Amniotic epithelial cell (primary cell): ENCODE data around the gene PDIK1L.
A peak's percentile ranks its signal among the peaks of the same experiment; 100 is the strongest.

ENCODE experiments used
- DNase-seq: peaks from one replicate; pipeline ENCODE4 v3.0.0-alpha.2; 2010; ENCODE audit warnings: low read depth

The PDIK1L gene

DNA sequence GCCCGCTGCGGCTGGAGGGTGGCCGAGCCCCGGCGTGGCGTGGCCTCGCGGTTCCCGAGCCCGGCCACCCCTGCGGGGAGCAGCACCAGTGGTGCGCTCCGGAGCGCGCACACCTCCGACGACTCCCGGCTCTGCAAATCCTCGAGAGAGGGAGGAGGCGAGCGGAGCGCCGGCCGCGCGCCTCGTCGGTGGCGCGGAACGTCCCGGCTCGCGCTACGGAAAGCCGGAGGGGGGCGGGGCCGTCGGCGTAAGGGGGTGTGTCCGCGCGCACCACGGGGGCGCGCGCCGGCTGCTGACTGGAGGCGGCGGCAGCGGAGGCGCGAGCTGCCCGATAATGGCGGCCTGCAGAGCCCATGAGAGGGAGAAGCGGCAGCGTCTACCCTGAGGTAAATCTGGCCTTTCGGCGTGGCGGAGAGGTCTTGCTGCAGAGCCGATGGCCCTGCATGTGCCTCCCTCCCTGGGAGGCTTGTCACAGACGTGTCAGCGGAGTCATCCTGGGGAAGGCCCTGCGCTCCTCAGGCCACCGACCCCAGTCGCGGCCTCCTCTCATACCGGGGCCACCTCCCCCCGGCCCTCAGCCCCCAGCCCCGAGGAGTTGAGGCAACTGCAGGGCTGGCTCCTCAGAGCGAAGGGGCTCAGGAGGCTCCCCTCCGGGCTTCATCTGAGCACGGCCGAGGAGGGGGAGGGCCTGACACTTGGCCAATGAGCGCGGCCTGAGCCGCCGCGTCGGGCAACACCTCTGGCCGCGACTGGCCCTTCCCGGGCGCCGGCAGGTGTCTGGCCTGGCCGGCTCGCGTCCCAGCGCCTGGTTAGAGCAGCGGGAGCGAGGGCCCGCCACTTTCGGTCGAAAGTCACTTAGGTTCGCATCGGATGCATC is at the start of gene PDIK1L:
Gene PDIK1L (plus strand): TSS at position 295 of the 877 bp plus-strand sequence. CDS start 2,485 bp downstream, outside the sequence.
- peak; percentile 95 for DNase-seq

DNA sequence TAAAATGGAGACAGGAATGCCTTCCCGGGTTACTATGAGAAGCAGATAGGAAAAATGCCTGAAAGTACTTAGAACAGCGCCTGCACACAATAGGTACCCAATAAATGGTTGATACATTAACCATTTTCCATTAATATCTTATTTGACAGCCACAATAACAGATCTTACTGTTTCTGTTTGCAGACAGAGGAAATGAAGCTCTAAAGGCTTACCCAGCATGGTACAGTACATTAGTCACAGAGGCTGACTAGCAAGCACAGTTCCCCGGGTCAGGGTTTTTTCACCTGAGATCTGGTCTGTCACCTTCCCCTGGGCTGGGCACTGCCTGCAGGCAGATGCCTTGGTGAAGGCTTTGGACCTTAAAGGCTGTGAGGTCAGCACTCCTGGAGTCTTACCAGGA is 47.1 kb upstream of the PDIK1L start:
- DNase-seq: no peak

DNA sequence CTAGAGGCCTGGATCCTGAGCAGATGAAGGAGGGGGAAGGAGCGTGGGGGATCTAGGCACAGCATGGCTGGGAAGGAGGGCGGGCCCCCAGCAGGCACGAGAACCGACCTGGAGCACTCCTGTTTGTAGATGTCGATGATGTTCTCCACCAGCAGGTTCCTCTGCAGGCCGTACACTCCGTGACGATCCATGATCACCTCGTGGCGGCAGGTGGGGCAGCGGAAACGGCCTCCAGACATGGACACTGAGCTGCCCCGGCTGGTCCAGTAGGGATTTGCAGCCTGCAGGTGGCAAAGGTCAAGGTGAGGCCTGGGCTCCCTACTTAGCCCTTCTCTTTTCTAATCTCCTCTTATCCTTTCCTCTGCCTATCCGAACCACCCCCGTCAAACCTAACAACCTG is 45.5 kb upstream of the PDIK1L start:
- DNase-seq: no peak

DNA sequence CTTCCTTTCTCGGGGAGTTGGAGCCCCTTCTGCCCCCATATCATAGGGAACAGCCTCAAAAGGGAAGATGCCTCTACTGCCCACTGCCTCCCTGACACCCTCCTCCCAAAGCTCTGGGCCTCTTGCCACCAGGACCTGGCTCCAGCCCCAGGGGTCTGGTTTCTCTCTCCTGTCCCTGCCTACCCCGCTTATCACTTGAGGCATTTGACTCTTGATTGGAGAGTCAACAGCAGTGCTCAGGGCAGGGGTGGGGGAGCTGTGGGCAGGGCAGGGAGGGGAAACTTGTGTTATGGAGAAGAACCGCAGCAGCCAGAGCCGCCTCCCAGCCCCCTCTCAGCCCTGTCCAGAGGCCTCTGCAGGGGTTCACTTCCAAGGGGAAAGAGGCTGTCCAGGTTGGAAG is 44.8 kb upstream of the PDIK1L start:
- peak; percentile 69 for DNase-seq

DNA sequence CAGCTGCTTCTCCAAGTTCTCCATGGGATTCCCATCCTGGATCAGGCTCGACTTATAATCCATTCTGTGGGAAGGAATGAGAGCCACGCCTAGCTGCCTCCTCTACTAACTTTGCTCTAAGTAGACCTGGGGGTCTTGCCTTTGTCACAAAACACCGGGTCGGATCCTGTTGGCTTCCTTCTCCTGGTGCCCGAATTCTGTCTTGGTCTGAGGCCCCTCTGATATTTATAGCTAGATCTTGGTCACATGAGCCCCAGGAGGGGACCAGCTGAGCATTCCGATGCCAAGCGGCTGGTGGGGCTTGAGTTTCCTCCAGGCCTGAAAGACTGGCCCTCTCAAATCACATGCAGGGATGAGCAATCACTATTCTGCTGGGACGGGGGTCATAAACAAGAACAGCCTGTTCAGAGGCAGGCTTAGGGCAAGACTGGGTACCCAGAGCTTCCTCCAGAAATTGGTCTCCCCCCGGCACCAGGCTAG is 44.2 kb upstream of the PDIK1L start, which contains the start of gene TRIM63:
Gene TRIM63 (minus strand): TSS at position 199 of the 480 bp plus-strand sequence. CDS start 136 bp downstream, at position 63.
- peak; percentile 21 for DNase-seq

DNA sequence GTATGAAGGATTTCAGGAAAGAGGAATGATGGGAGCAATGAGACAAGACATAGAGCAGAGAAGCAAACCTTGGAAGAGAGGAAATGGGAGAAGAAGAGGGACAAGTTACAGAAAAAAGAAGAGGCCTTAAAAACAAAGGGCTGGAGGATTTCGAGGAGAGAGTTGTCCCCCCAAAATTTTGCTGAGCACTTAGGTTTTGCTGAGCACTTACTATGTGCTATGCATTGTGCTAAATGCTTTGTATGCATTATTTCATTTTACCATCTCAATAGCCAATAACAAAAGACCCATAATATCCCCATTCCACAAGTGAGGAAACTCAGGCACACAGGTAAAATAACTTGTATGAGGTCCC is 41.7 kb upstream of the PDIK1L start:
- DNase-seq: no peak

DNA sequence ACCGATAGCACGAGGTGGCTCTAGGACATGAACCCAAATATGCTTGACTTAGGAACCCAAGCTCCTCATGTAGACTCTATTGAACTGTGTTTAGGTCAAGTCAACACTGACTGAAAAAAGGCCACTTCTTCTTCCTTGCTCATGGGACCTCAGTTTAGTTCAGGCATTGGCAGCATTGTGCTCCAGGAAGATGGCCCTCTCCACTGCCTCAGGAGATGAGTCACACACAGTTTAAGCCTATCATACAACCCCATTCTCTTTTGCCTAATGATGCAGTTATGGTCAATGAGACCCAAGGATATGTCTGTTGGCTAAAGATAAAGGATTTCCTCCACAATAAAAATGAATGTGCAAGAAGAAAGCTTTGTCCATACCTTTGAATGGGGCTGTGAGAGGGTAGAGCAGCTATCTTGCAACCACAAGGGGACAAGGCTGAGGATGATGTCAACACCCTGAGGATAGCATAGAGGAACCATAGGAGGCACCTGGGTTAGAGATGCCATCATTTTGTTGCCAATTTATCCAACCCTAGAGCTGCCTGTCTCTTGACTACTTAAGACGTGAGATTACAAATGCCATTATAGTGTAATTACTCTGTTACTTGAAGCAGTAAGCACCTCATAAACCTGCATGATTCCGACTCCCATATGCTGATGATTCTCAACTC is 41.2 kb upstream of the PDIK1L start:
- DNase-seq: no peak

DNA sequence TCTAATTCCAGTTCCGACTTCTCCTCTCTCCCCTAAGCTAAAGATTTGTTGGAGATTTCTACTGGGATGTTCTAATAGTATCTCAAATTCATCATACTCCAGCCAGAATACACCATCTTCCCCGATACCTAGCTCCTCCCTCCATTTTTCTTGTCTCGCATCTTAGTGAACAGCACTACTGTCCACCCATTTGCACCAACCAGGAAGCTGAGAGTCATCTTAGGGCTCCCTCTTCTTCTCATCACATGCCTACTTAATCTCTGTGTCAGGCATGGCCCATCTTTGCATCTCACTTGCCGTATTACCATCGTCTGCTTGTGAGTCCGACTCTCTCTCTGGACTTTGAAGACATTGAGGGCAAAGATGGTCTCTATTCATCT is 40.7 kb upstream of the PDIK1L start:
- no peak for DNase-seq

DNA sequence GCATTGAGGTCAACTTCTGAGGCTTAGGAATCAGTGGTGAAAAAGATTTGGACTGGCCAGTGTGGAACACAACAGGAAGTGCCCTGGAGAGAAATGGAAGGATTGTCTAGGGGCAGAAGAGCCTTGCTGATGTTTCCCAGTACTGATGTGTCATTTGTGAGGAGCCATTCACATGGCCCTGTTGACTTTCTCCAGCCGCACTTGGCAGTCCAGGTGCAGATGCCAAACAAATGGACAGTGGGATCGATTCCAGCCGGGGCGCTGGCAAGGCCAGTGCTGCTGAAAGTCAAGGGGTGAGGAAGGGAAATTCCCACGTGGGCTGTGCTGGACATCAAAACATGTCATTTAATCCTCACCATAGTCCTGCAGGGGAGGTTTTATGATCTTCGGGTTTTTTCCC is 39.3 kb upstream of the PDIK1L start:
- DNase-seq: no peak

DNA sequence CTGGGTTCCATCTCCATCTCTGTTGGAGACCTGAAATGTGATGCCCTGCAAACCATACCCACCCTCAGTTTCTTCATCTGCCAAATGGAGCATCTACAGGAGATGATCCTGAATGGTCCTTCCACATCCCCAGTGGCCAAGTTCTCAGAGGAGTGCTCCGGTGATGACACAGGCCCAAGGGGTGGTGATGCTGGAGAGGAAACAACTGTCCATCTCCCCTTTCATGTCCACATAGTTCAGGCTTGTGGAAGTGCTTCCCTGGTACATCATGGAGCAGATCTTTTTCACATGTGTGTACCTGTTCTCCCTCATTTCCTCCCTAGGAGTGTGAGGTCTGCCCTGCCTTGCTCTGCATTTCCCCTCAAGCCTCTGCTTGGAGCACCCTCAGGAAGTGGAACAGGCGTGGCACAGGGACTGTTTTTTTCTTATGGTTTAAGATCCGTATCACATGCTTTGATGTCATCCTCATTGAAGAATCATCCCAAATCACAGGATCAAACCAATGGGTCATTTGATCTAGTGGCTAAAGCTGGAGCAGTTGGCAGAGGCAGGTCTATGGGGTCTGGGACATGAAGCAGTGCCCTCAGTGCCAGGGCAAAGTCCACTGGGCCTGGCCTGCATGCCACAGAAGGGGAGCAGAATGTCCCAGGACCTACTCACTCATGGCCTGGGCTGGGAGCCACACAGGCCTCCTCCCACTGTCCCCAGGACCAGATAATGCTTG is 36.0 kb upstream of the PDIK1L start:
- no peak for DNase-seq

DNA sequence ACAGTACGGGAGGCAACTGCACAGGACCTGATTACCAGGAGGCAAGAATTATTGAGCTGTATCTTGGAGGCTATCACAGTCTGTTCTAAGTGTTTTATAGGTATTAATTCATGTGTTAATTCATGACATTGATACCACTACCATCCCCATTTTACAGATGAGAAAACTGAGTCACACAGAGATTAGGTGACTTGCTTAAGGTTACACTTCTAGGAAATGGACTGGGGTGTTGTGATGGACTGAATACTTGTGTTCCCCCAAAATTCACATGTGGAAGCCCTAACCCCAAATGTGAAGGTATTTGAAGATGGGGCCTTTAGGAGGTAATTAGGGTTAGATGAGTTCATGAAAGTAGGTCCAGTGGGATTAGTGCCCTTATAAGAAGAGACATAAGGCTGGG is 34.1 kb upstream of the PDIK1L start:
- DNase-seq: no peak

DNA sequence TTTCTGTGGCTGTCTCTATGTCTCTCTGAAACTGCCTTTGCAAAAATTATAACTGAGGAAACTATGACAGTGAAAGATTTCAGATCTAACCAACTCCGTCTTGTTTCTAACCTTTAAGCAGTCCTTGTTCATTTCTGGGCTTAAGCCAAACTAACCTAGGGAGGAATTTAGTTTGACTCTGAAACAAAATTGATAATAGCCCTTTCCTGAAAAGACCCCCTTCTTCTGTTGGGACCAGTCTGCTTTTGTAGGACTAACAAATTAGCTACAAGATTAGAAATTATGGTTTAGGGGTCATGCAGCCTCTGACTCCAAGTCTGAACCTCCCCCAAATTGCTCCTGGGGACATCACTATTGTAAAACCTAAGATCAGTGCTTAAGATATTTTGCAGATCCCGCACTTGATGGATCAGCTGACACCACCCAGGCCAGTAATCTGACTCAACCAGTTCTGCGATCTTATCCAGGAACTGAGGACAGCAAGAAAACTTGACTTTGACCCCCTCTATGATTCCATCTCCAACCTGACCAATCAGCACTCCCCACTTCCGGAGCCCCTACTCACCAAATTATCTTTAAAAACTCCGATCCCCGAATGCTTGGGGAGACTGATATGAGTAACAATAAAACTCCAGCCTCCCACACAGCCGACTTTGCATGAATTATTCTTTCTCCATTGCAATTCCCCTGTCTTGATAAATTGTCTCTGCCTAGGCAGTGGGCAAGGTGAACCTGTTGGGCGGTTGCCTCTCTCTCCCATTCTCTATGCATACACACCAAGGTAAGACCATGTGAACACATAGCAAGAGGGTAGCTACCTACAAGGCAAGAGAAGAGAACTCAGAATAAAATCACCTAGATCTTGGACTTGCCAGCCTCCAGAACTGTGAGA is 33.1 kb upstream of the PDIK1L start:
- DNase-seq: peak; percentile 21

DNA sequence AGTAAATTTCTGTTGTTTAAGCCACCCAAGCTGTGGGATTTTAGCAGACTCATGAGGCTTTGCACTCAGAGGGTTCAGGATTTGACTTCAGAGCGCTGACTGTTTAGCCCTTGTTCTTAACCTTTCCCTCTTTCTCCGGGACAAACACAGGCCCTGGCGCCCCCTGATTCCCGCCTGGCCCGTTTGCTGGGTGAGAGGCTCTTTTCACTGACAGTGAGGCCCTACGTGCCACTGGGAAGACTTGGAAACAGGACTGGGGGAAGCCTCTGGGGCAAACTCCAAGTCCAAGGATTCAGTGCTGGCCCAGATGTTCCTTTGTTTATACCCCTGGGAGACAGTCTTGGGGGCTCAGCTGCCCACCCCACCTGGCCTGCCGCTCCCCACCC is 32.5 kb upstream of the PDIK1L start:
- DNase-seq: no peak

DNA sequence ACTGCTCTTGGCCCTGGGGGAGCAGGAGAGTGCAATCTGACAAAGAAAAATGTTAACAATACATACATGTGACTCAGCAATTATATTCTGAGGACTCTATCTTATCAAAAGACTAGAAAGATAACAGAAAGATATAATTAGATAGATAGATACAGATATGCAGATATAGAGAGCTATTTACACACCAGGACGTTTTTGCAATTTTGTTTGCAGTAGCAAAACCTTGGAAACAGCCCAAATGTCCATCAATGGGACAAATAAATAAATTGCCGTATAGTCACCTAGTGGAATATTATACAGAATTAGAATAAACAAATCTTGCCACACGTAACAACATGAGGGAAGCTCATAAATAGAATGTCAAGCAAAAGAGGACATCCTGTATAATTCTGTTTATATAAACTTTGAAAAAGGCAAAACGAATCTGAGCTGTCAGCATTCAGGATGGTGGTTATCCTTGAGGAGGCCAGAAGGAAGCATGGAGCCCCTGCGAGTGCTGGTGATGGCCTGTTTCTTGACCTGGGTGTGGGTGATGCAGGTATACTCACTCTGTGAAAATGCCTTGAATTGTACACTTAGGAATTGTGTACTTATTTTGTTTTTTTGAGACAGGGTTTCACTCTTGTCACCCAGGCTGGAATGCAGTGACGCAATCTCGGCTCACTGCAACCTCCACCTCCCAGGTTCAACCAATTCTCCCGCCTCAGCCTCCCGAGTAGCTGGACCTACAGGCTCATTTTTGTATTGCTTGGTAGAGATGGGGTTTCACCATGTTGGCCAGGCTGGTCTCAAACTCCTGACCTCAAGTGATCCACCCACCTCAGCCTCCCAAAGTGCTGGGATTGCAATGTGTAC is 31.4 kb upstream of the PDIK1L start:
- no peak for DNase-seq

DNA sequence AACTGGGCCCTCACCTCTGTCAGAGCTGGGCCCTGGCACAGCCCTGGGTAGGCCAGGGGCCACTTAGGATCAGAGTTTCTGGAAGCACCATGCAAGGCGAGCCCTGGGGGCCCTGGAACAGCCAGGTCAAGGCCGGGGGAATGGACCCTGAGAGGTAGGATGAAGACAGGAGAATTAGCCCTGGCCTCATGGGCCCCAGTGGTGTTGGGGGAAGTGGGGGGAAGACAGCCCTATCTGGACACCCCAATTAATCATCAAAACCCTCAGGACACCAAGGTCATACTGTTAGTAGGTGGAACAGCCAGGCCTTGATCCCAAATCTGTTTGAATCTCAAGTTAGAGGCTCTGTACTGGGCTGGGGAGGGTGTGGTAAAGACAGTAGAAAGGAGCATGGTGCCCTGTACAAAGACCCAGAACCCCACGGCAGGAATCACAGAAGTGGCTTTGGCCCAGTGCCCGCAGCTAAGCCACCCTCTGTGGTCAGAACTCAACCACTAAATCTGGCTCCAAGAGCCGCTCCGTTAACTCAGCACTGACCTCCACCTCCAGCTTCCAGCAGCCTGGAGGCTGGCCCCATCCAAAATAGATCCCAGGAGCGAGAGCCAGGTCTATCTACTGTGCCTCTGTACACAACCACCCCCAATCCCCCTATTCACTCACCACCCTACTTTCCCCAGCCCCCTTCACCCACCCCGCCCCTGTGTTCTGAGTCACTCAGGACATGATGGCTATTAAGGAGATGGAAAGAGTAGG is 30.2 kb upstream of the PDIK1L start:
- DNase-seq: no peak

DNA sequence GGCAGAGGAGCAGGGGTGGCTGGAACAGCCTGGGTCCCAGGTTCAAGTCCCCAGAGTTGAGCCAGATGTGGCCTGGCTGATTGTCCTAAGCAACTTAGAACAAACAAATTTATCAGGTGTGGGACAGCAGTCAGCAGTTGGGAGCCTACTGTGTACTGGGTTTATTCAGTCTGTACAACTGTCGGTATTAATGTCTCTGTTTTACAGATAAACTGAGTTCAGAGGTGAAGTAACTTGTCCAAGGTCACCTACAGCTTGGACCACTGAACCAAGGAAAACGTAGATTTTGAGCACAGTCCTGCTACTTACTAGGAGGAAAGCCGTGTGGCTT is 29.6 kb upstream of the PDIK1L start:
- DNase-seq: no peak

DNA sequence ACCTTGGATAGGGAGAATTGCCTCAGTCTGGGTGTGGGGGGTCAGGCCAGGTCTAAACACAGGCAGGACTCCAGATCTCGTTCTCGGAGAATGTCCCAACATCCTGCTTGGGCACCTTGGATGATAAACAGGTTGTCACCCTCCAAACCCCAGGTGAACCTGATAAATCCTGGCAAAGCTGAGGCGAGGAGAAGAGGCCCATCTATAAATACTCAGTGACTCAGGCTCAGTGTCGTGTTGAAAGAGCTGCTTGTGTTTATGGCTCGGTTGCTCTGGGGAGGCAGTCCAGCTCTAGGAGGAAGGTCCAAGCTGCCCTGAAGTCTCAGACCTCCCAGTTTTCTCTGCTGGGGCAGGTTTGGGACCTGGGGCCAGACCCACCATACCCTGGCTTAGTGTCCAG is 28.4 kb upstream of the PDIK1L start:
- peak; percentile 62 for DNase-seq

DNA sequence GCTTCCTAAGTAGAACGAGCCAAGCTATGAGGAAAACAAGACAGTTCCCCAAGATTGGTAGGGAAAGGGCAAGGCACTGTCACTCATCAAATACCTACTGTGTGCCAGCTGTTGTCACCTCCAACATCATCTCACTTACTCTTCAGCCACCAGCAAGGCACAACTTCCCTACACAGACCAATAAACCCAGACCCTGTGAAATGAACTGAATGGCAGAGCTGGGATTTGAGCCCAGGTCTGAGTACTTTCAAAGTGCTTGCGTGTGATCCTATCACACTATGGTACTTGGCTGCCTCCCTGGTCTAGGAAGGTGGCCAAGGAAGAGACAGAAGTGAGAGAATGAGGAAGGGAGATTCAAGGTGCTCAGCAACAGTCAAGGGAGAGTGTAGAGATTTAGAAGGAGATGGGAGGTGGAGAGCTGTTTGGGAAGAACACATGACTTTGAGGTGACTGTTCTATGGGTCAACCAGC is 27.5 kb upstream of the PDIK1L start:
- DNase-seq: no peak

DNA sequence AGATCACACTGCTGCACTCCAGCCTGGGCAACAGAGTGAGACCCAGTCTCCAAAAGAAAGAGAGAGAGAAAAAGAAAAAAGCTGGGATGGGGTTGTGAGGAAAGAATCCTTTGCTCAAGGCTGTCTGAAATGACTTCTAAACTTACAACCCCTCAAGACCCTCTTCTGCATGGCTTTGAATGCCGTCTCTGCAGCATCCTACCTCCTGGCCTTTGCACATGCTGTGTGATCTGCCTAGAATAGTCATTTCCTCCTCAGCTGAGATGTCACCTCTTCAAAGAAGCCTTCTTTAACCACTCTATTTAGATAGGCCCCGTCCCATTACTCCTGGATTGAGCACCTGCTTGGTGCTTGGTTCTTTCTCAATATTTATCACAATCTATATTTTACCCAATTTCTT is 26.8 kb upstream of the PDIK1L start:
- DNase-seq: no peak

DNA sequence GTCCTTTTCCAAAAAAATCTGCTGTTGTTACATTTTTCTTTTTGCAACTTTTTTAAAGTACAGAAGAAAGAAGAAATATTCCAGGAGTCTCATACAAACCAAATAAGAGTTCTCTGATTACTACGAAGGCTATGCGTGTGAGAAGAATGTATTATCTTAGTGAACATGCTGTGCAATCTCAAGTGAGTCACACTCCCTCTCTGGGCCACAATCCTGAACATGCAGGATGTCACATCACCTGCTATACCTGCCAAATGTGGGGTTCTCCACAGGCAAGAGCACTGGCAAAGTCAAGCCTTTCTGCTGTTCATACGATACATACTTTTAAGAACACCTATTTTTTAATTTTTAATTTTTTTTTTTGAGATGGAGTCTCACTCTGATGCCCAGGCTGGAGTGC is 22.5 kb upstream of the PDIK1L start:
- DNase-seq: no peak
